PC-3 (cell line): ENCODE data around the gene BSG.

Source experiments
- CTCF ChIP-seq: fragments of 300-600 bp; sonication (generic); conservative IDR thresholded peaks from 2 replicates; pipeline ENCODE4 v1.5.1; 2017; ENCODE audit warnings: antibody characterized with exemption, low read depth, mild to moderate bottlenecking, low read length
- EZH2 ChIP-seq: fragments of 300-600 bp; sonication (generic); IDR thresholded peaks from one replicate; pipeline ENCODE4 v1.6.1; 2017; ENCODE audit warnings: antibody characterized with exemption, mild to moderate bottlenecking, low read length; ENCODE audit not compliant: unreplicated experiment
- EZH2phosphoT487 ChIP-seq: fragments of 300-600 bp; sonication (generic); IDR thresholded peaks from 2 replicates; pipeline ENCODE4 v1.6.1; 2018; ENCODE audit warnings: mild to moderate bottlenecking, antibody characterized with exemption, low read length, borderline replicate concordance

DNA sequence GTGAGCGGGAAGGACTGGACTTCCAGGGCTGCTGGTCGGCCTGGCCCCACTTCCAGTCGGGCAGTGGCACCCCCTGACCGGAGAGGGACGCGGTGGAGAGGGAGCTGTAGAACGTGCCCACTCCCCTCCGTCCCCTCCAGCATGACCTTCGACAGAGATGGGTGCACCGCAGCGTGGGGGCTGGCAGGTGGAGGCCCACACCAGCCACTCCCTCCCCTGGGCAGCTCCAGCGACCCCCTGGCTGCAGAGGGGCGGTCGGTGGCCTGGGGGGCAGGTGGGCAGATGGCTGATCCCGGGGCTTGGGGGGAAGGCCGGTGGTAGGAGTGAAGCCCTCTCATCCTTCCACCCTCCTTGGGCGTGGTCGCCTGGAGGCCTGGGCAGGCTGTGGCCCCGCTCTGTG, 19.7 kb downstream of the BSG start:
- no peak for TF ChIP-seq CTCF
- no peak for TF ChIP-seq EZH2
- TF ChIP-seq EZH2phosphoT487: no peak
